Calu3 (cell line): ENCODE results near the gene ARPP19. TPM values are rescaled to one million over a fixed set of nuclear protein-coding genes. Genes with fewer than 3 reads are reported as not detected.

Experiments used
- BruUV-seq: library from RNA; stranded (reverse); fragments of 400-500 nt; replicated peaks from 2 replicates; lab custom pipeline; 2021; lab: Mats Ljungman, UMichigan
- CTCF ChIA-PET: fragments of 300-600 bp; sonication (Branson Sonifier 250); formaldehyde crosslinking; loops from one replicate; lab custom pipeline; 2022; ENCODE audit warnings: antibody characterized with exemption; lab: Charles Lee
- DNase-seq: peaks from one replicate; pipeline ENCODE4 v3.0.0; 2022
- H3K27ac Mint-ChIP-seq: one replicate; pipeline ENCODE4 v1.8.0; 2022; ENCODE audit warnings: mixed read lengths; ENCODE audit not compliant: unreplicated experiment
- H3K27me3 Mint-ChIP-seq: one replicate; pipeline ENCODE4 v1.8.0; 2022; ENCODE audit warnings: mixed read lengths; ENCODE audit not compliant: unreplicated experiment
- H3K36me3 Mint-ChIP-seq: one replicate; pipeline ENCODE4 v1.8.0; 2022; ENCODE audit warnings: mild to moderate bottlenecking, moderate library complexity, mixed read lengths; ENCODE audit not compliant: insufficient read depth, unreplicated experiment
- H3K4me1 Mint-ChIP-seq: one replicate; pipeline ENCODE4 v1.8.0; 2022; ENCODE audit warnings: mild to moderate bottlenecking, low read depth, mixed read lengths; ENCODE audit not compliant: unreplicated experiment
- H3K4me3 Mint-ChIP-seq: one replicate; pipeline ENCODE4 v1.8.0; 2022; ENCODE audit warnings: mild to moderate bottlenecking, low read depth, moderate library complexity, mixed read lengths; ENCODE audit not compliant: unreplicated experiment
- H3K9me3 Mint-ChIP-seq: one replicate; pipeline ENCODE4 v1.8.0; 2022; ENCODE audit warnings: low read depth, mixed read lengths; ENCODE audit not compliant: unreplicated experiment
- intact Hi-C: fragments of 100-400 bp; cut with micrococcal nuclease; formaldehyde crosslinking; loops from one replicate; pipeline ENCODE4 v1.10.0; 2022; ENCODE audit not compliant: unreplicated experiment
- total RNA-seq: library from RNA; stranded (reverse); gene quantifications from 2 replicates; pipeline ENCODE4 v1.2.3, GENCODE V29; 2022
- TF ChIP-seq, protein P1 (sequence below): fragments of 200-600 bp; IDR thresholded peaks from one replicate; pipeline ENCODE4 v1.8.0; 2022; ENCODE audit warnings: antibody characterized with exemption; ENCODE audit not compliant: unreplicated experiment

ARPP19 gene
- total RNA-seq, 1 experiment from 2014 or later: 155 TPM

DNA sequence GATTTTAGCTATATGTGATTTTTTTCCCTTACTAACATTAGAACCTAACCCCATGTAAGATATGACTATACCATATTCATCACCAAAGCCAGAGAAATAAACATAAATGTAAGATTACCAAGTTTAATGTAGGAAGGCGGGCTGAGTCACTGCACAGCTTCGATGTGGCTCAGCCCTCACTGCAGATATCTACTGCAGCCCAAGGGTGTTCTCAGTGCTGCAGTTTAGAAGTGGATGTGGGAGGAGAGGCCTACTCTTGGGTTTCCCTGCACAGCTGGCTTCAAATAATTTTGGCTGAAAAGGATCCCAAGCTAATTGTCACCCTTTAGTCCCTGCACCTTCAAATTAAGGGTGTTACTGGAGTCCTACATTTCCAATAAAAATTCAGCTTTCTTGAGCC is 9.3 kb downstream of the ARPP19 start:
- CTCF ChIA-PET: no interaction called here
- no peak for DNase-seq
- Mint-ChIP-seq H3K27me3 (no peaks in the 10 kb centered on the region), H3K4me1 (peaks cover 23% of the 10 kb centered on the region), H3K4me3 (no peak overlapping the region), H3K9me3 (no peaks in the 10 kb centered on the region), H3K36me3 (peaks cover 12% of the 10 kb centered on the region), H3K27ac (no peak overlapping the region)
- TF ChIP-seq, protein P1, sequence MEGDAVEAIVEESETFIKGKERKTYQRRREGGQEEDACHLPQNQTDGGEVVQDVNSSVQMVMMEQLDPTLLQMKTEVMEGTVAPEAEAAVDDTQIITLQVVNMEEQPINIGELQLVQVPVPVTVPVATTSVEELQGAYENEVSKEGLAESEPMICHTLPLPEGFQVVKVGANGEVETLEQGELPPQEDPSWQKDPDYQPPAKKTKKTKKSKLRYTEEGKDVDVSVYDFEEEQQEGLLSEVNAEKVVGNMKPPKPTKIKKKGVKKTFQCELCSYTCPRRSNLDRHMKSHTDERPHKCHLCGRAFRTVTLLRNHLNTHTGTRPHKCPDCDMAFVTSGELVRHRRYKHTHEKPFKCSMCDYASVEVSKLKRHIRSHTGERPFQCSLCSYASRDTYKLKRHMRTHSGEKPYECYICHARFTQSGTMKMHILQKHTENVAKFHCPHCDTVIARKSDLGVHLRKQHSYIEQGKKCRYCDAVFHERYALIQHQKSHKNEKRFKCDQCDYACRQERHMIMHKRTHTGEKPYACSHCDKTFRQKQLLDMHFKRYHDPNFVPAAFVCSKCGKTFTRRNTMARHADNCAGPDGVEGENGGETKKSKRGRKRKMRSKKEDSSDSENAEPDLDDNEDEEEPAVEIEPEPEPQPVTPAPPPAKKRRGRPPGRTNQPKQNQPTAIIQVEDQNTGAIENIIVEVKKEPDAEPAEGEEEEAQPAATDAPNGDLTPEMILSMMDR: no peak
- BruUV-seq: no TSS peak
- intact Hi-C loops: no loop called here

DNA sequence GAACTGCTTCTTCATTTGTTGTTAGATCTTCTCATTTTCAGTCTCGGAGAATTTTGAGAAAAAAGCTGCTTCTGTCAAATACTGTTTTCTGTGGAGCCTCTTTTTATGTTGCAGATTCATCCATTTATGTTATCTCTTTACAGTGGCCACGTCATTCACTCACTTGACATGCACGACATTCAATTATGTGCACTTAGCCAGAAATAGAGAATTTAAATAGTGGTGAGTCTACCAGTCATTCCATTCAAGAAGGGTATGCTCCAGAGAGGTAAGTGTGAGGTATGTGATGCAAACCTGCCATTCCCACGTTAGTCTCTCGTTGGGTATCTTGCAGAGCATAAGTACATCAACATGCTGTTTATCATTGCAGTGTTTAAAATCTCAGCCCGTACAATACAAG is 9.8 kb downstream of the ARPP19 start:
- no peak overlapping the region for H3K4me3 Mint-ChIP-seq
- no TSS peak for BruUV-seq
- CTCF ChIA-PET: no interaction called here
- TF ChIP-seq, protein P1: no peak
- H3K36me3 Mint-ChIP-seq: peaks cover 12% of the 10 kb centered on the region
- DNase-seq: no peak
- intact Hi-C loops: no loop called here
- H3K4me1 Mint-ChIP-seq: peaks cover 23% of the 10 kb centered on the region
- H3K27me3 Mint-ChIP-seq: no peaks in the 10 kb centered on the region
- no peak overlapping the region for H3K27ac Mint-ChIP-seq
- no peaks in the 10 kb centered on the region for H3K9me3 Mint-ChIP-seq

DNA sequence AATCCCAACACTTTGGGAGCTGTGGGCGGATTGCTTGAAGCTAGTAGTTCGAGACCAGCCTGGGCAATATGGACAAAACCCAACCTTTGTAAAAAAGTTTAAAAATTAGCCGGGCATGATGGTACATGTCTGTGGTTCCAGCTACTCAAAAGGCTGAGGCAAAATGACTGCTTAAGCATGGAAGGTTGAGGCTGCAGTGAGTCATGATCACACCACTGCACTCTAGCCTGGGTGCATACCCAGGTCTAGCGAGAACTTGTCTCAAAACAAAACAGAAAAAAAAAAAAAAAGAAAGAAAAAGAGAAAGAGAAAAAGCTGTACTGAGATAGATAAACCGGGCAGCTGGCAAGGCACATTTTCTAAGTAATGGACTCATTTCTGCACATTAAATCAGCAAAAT is 10.6 kb downstream of the ARPP19 start:
- no peaks in the 10 kb centered on the region for H3K9me3 Mint-ChIP-seq
- BruUV-seq: no TSS peak
- no peak for DNase-seq
- H3K27me3 Mint-ChIP-seq: no peaks in the 10 kb centered on the region
- CTCF ChIA-PET: interaction anchor here (0.7 to 1.5 kb wide), 3 partner anchors 27 to 371 kb away, joined by 3 to 4 read pairs (median 3); no protein-coding TSS in a partner anchor
- no peak overlapping the region for H3K4me3 Mint-ChIP-seq
- H3K4me1 Mint-ChIP-seq: peaks cover 23% of the 10 kb centered on the region
- TF ChIP-seq, protein P1: no peak
- H3K36me3 Mint-ChIP-seq: peaks cover 12% of the 10 kb centered on the region
- intact Hi-C loops: no loop called here
- H3K27ac Mint-ChIP-seq: peak overlapping the region; percentile 42

DNA sequence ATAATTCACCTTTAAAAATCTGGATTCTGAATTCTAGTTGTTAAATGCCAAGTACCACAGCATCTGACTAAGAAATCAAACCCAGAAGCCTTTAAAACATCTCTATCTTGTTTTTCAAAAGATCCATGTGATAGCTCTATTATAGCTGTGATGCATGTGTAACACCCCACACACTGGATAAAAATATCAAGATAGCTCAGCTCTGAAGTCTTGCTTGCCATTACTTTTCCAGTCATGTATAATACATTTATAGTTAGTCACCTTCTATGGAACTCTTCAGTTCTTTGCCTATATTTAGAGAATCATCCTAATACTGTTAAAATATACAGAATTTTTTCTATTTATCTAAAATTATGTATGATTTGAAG is 11.6 kb downstream of the ARPP19 start:
- no peaks in the 10 kb centered on the region for H3K27me3 Mint-ChIP-seq
- H3K36me3 Mint-ChIP-seq: peaks cover 12% of the 10 kb centered on the region
- BruUV-seq: no TSS peak
- no peak overlapping the region for H3K4me3 Mint-ChIP-seq
- no peaks in the 10 kb centered on the region for H3K9me3 Mint-ChIP-seq
- TF ChIP-seq, protein P1: no peak
- H3K27ac Mint-ChIP-seq: no peak overlapping the region
- CTCF ChIA-PET: interaction anchor here (1.5 kb wide), 1 partner anchor 28 kb away, joined by 3 read pairs; no protein-coding TSS in a partner anchor
- intact Hi-C loops: no loop called here
- peaks cover 16% of the 10 kb centered on the region for H3K4me1 Mint-ChIP-seq
- no peak for DNase-seq
